Left lung (tissue), 10 donors: Measurements from ENCODE around the gene DNM1. TPM values are rescaled to one million over a fixed set of nuclear protein-coding genes. Genes with fewer than 3 reads are reported as not detected.

Source experiments
- ATAC-seq: fragments of 200-7000 bp; cut with Tn5 transposase; one replicate; pipeline ENCODE4 v1.9.1; 2020; ENCODE audit warnings: moderate library complexity
- DNase-seq, 4 donors: peaks; one replicate each; pipeline ENCODE4 v3.0.0-alpha.2; 2013 to 2020
- H3K27ac ChIP-seq, 2 donors: fragments of 200-600 bp; sonication (generic) in 1 of 2; one replicate each; pipeline versions ENCODE4 v1.5.0 to v1.8.0; 2020 to 2021
- H3K27me3 ChIP-seq, 2 donors: fragments of 200-600 bp; sonication (generic) in 1 of 2; one replicate each; pipeline versions ENCODE4 v1.5.0 to v1.8.0; 2020 to 2021
- H3K36me3 ChIP-seq, 2 donors: fragments of 200-600 bp; sonication (generic) in 1 of 2; one replicate each; pipeline versions ENCODE4 v1.5.0 to v1.8.0; 2020 to 2021
- H3K4me1 ChIP-seq, 2 donors: fragments of 200-600 bp; one replicate each; pipeline ENCODE4 v1.8.0; 2021
- H3K4me3 ChIP-seq, 2 donors: fragments of 200-600 bp; sonication (generic) in 1 of 2; one replicate each; pipeline versions ENCODE4 v1.5.0 to v1.8.0; 2020 to 2021; ENCODE audit warnings: mild to moderate bottlenecking in 1 of 2
- H3K9me3 ChIP-seq, 2 donors: fragments of 200-600 bp; sonication (generic) in 1 of 2; one replicate each; pipeline versions ENCODE4 v1.5.0 to v1.8.0; 2020 to 2021
- intact Hi-C, 2 donors: fragments of 100-400 bp; cut with DNase I; formaldehyde crosslinking; loops; one replicate each; pipeline versions ENCODE4 v1.11.2 to v1.14.2; 2022
- polyA plus RNA-seq, 6 donors: library from polyadenylated mRNA; unstranded; fragments of 120-200 nt; gene quantifications; one replicate each; pipeline ENCODE4 v1.2.1, GENCODE V29; 2013; ENCODE audit not compliant: insufficient read length in 6 of 6
- total RNA-seq, 2 donors: library from RNA; stranded (reverse); fragmentation: NEBNext Ultra II Directional; extraction: Animal tissue kit (Norgen Biotek cat#: 25700); gene quantifications; one replicate each; pipeline ENCODE4 v1.2.1, GENCODE V29; 2021
- TF ChIP-seq, protein P1 (sequence below), 2 donors: fragments of 200-600 bp; sonication (generic) in 1 of 2; IDR thresholded peaks; one replicate each; pipeline versions ENCODE4 v1.5.0 to v1.8.0; 2021; ENCODE audit warnings: antibody characterized with exemption in 2 of 2
- donor health status: DM: no; HTN: yes; CAD: no.
- donor health status: DM: no; HTN: no; CAD: no.

Gene DNM1
- total and polyA plus RNA-seq, 8 donors, result 9.0 to 90.0 (median 62.2) TPM

DNA sequence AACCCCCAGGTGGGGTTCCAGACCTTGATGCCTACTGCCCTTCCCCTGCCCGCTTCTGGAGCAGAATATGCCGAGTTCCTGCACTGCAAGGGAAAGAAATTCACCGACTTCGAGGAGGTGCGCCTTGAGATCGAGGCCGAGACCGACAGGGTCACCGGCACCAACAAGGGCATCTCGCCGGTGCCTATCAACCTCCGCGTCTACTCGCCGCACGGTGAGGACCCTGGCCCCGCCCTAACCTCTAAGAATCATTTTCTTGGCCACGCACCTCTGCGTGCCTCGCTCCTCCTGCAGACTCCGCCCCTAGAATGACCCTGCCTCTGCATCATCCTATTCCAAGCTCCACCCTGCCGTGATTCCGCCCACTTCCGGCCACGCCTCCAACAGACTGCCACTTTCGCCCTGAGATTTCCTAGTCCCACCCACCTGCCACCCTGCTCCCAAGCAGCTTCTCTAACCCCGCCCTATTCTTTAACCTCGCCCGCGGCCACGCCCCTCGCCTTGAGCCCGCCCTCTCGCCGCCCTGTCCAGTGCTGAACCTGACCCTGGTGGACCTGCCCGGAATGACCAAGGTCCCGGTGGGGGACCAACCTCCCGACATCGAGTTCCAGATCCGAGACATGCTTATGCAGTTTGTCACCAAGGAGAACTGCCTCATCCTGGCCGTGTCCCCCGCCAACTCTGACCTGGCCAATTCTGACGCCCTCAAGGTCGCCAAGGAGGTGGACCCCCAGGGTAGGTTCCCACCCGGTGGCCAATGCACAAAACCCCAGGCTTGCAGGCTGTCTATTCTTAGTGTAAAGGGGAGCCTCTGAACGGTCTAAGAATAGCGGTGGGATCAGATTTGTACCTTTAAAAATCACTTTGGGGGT is 15.6 kb downstream of the DNM1 start:
- Histone ChIP-seq H3K27me3 (no peaks in the 10 kb centered on the region), H3K27ac (no peak overlapping the region), H3K4me3 (peak overlapping the region; percentile 25 to 33), H3K36me3 (no peaks in the 10 kb centered on the region), H3K4me1 (peaks cover 6 to 18% of the 10 kb centered on the region in 2 donors), H3K9me3 (no peaks in the 10 kb centered on the region)
- ATAC-seq (peak; percentile 93), DNase-seq (peak; percentile 59 to 97 (median 94))
- TF ChIP-seq, protein P1, sequence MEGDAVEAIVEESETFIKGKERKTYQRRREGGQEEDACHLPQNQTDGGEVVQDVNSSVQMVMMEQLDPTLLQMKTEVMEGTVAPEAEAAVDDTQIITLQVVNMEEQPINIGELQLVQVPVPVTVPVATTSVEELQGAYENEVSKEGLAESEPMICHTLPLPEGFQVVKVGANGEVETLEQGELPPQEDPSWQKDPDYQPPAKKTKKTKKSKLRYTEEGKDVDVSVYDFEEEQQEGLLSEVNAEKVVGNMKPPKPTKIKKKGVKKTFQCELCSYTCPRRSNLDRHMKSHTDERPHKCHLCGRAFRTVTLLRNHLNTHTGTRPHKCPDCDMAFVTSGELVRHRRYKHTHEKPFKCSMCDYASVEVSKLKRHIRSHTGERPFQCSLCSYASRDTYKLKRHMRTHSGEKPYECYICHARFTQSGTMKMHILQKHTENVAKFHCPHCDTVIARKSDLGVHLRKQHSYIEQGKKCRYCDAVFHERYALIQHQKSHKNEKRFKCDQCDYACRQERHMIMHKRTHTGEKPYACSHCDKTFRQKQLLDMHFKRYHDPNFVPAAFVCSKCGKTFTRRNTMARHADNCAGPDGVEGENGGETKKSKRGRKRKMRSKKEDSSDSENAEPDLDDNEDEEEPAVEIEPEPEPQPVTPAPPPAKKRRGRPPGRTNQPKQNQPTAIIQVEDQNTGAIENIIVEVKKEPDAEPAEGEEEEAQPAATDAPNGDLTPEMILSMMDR (IDR thresholded peaks at IDR 0.05), result no peak
- intact Hi-C loops, result no loop called here

DNA sequence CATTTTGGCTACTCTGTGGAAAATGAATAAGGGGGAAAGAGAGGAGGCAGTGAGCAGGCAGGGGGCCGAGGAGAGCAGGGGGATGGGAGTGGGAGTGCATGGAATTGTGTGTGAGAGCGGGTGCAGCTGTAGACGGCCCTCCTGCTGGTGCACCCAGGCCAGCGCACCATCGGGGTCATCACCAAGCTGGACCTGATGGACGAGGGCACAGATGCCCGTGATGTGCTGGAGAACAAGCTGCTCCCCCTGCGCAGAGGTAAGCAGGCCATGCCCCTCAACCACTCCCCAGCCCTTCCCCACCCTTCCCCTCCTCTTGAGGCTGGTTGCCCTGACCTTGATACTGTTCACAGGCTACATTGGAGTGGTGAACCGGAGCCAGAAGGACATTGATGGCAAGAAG is 16.7 kb downstream of the DNM1 start:
- no peak for DNase-seq
- H3K36me3 ChIP-seq, result no peaks in the 10 kb centered on the region
- H3K27me3 ChIP-seq, result no peaks in the 10 kb centered on the region
- peaks cover 6 to 18% of the 10 kb centered on the region in 2 donors for H3K4me1 ChIP-seq
- H3K27ac ChIP-seq, result no peak overlapping the region
- intact Hi-C loops, result no loop called here
- no peak overlapping the region for H3K4me3 ChIP-seq
- ATAC-seq, result no peak
- TF ChIP-seq, protein P1 (IDR thresholded peaks at IDR 0.05), result no peak
- no peaks in the 10 kb centered on the region for H3K9me3 ChIP-seq

DNA sequence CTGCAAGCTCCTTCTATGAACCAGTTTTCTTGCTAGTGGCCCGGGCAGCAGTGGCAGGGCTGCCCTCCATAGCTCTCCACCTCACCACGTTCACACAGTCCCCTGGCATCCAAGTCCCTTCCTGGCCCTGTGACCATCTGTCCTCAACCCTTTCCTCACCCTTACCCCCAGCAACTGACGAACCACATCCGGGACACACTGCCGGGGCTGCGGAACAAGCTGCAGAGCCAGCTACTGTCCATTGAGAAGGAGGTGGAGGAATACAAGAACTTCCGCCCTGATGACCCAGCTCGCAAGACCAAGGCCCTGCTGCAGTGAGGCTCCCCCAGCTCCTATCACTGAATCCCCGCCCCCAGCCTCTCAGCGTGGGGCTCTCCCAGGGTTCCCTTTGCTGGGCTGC is 18.8 kb downstream of the DNM1 start:
- Histone ChIP-seq H3K36me3 (no peaks in the 10 kb centered on the region), H3K27ac (no peak overlapping the region), H3K4me3 (no peak overlapping the region), H3K9me3 (no peaks in the 10 kb centered on the region), H3K4me1 (peaks cover 0 to 18% of the 10 kb centered on the region in 2 donors), H3K27me3 (no peaks in the 10 kb centered on the region)
- intact Hi-C loops, result no loop called here
- DNase-seq, result no peak
- ATAC-seq, result no peak
- TF ChIP-seq, protein P1 (IDR thresholded peaks at IDR 0.05), result no peak

DNA sequence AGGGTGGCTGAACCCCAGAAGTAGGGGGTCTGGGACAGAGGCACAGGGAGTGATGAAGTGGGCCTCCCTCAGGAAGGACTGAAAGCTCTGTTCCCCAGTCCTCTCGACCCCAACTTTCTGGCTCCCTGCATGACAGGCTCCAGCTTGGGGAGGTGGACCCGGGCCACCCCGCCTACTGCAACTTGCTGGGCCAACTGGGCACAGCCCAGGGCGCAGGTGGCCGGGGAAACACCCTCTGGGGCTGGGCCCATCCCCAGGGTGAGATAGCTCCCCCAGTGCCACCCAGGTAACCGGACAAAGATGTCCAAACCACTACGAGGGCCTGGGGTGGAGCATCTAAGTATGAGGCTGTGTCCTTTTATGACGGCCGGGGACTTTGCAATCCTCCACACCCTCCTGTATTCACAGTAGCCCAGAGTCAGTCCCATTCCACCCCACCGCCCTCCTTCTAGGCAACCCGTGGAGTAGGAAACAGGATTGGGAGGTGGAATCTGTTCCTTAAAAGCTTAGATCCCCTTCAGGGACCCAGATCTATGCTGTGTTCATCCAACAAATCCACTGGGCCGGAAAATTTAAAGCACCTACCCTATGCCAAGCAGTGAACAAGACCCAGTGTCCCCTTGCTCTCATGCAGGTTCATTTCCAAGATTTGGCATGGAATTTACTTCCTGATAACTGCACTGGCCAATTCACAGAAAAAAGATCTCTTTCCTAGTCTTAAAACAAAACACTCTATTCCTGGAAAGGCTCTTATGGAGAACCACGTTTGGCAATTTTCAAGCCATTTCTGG is 19.9 kb downstream of the DNM1 start:
- H3K4me1 ChIP-seq, result peaks cover 0 to 10% of the 10 kb centered on the region in 2 donors
- H3K9me3 ChIP-seq, result no peaks in the 10 kb centered on the region
- H3K27me3 ChIP-seq, result no peaks in the 10 kb centered on the region
- ATAC-seq (no peak), DNase-seq (no peak)
- no peak overlapping the region for H3K4me3 ChIP-seq
- intact Hi-C loops, result no loop called here
- no peak overlapping the region for H3K27ac ChIP-seq
- TF ChIP-seq, protein P1 (IDR thresholded peaks at IDR 0.05), result no peak
- H3K36me3 ChIP-seq, result no peaks in the 10 kb centered on the region

DNA sequence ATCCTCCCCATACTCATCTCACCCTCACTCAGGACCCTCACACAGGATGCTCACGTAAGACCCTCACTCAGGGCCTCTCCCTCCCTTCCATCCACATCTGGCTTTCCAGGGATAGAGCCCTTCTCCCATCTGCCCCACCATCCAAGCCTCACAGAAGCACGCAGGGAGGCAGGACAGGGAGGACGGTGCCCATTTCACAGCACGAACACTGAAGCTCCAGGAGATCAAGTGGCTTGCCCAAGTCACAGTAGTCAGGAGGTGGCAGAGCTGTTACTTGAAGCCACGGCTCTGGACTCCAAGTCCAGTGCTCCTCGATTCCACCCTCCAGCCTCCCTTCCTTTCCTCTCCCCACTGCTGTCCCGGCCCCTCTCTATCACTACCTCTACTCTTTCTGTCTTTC is 21.7 kb downstream of the DNM1 start:
- Histone ChIP-seq H3K36me3 (no peaks in the 10 kb centered on the region), H3K4me1 (no peaks in the 10 kb centered on the region), H3K27me3 (no peaks in the 10 kb centered on the region), H3K9me3 (no peaks in the 10 kb centered on the region), H3K4me3 (no peak overlapping the region), H3K27ac (no peak overlapping the region)
- intact Hi-C loops, result no loop called here
- TF ChIP-seq, protein P1 (IDR thresholded peaks at IDR 0.05), result no peak
- no peak for DNase-seq
- ATAC-seq, result no peak
